HG03354 (cell line): ENCODE measurements around the gene RPLP2.
A peak's percentile ranks its signal among the peaks of the same experiment; 100 is the strongest.

Source experiments
- ATAC-seq: cut with Tn5 transposase; IDR thresholded peaks from one replicate; pipeline ENCODE4 v1.9.1; 2021; ENCODE audit warnings: mild to moderate bottlenecking; ENCODE audit not compliant: unreplicated experiment, poor library complexity, severe bottlenecking

Gene RPLP2

DNA sequence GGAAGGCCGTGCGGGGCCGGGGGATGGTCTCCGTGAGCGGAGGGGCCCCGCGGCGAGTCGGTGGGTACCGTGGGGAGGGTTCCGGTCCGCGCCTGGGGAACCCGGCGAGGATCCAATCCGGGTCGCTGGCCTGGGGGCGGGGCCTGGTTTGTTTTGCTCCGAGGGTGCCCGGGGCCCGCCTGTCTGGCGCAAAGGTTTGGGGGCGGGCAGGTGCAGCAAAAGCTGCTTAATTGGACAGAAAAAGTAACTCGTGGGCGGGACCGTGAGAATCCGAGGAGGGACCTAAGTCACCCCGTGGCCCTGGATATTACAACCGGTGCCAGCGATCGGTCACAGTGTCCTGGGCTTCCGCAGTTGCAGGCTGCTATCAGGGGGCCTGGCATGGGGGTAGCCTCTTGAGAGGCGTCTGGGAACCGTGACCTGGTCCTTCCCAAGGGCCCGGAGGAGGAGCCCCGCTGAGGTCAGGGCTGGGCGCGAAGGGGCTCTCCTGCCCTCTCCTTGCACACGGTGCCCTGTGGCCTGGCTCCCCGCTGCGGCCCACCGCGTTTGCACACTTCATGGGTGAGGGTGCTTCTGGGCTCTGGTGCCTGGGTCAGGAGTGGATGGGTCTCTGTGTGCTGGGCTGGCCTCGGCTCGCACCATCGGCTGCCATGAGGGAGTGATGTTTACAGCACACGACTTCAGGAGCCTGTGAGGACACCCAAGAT, 10.3 kb downstream of the RPLP2 start:
- ATAC-seq, result peak; percentile 69

DNA sequence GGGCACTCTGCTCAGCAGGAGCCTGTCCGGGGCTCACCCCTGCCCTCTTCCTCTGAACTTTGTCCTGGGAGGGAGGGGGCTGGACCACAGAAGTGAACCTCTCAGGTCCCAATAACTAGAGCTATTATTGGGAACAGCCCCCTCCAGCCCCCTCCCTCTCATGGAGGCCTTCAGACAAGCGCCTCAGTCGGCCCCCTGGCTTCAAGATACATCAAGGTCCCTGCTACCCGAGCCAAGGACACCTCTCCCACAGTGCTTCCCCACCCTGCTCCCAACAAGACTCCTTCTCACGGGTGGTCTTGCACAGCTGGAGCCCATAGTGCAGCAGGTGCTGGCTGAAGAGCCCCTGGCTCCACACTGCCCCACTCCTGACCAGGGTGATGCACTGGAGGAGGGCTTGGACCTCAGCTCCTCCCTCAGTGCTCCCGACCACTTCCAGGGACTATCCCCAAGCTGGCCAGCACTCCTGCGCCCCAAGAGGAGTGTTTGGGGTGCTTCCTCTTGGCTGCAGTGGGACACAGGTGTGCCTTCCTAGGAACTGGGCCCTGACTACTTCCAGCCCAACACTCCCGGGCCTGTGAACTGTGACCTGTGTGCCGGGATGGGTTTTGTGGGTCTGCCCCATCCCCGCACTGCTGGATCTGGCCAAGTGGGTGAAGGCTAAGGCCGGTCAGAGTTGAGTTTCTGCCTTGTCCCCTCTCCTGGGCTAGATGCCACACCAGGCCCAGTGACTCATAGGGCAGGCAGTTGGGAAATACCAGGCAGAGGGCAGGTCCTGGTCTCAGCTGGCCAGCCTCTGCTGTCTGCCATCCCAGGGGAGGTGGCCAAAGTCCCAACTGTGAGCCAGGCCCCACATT, 11.1 kb downstream of the RPLP2 start:
- no peak for ATAC-seq

DNA sequence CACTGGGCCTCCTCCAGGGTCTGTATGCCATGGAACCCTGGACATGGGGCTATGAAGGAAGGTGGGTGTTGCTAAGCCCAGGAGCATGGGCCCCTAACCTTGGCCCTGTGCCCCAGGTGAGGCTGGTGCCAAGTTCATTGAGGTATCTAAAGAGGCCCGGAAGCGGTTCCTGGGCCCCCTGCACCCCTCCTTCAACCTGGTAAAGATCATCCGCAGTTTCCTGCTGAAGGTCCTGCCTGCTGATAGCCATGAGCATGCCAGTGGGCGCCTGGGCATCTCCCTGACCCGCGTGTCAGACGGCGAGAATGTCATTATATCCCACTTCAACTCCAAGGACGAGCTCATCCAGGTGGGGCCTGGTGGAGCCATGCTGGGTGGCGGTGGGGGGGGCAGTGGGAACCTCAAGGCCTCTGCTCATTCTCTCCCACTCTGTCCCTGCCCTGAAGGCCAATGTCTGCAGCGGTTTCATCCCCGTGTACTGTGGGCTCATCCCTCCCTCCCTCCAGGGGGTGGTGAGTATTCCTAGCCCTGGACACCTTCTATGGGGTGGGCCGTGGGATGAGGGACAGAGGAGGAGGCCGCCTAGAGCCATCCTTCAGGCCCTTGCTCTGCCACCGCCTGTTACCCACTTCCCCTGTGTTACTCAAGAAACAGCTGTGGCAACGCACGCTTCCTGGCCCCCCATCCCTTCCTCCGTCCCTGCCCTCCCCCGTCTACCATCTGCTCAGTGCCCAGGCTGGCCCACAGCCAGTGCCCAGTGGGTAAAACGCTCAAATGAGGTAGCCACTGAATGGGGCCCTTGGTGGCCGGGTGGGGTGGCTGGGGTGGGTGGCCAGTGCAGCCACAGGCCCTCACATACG, 12.0 kb downstream of the RPLP2 start:
- no peak for ATAC-seq

DNA sequence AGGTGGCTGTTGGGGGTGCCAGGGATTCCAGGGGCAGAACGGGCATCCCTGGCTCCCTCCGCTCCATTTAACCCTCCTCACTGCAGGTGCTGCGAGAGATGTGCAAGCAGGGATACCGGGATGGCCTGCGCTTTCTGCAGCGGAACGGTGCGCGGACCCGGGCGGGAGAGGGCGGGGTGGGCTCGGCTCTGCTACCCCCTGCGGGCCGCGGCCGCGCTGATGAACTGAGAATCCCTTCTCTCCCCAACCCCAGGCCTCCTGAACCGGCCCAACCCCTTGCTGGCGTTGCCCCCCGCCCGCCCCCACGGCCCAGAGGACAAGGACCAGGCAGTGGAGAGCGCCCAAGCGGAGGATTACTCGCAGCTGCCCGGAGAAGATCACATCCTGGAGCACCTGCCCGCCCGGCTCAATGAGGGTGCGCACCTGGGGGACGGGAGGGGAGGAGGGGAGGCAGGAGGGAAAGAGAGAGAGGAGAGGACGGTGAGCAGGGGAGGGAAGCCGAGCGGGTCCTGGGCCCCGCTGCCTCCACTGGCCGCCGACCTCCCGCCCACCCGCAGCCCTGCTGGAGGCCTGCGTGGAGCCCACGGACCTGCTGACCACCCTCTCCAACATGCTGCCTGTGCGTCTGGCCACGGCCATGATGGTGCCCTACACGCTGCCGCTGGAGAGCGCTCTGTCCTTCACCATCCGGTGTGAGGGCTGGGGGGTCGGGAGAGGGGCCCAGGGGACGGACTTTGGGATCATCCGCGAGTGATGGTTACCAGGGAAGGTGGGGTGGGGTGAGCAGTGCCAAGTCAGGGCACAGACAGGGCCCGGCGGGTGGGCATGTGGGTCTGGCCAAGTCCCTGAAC, 13.9 kb downstream of the RPLP2 start:
- ATAC-seq, result no peak

DNA sequence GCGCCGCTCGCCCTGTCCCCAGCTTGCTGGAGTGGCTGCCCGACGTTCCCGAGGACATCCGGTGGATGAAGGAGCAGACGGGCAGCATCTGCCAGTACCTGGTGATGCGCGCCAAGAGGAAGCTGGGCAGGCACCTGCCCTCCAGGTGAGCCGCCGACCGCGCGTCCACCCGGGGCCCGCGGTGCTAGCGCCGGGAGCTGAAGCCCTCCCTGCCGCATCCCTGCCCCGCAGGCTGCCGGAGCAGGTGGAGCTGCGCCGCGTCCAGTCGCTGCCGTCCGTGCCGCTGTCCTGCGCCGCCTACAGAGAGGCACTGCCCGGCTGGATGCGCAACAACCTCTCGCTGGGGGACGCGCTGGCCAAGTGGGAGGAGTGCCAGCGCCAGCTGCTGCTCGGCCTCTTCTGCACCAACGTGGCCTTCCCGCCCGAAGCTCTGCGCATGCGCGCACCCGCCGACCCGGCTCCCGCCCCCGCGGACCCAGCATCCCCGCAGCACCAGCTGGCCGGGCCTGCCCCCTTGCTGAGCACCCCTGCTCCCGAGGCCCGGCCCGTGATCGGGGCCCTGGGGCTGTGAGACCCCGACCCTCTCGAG, 14.6 kb downstream of the RPLP2 start:
- no peak for ATAC-seq

DNA sequence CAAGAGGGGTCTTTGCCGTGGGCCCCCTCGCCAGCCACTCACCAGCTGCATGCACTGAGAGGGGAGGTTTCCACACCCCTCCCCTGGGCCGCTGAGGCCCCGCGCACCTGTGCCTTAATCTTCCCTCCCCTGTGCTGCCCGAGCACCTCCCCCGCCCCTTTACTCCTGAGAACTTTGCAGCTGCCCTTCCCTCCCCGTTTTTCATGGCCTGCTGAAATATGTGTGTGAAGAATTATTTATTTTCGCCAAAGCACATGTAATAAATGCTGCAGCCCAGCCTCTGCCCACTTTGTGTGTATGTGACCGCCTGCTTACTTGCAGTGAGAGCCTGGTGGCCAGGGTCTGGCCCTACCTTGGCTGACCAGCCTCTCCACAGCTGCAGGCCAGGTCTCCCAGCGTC, 15.2 kb downstream of the RPLP2 start:
- no peak for ATAC-seq

DNA sequence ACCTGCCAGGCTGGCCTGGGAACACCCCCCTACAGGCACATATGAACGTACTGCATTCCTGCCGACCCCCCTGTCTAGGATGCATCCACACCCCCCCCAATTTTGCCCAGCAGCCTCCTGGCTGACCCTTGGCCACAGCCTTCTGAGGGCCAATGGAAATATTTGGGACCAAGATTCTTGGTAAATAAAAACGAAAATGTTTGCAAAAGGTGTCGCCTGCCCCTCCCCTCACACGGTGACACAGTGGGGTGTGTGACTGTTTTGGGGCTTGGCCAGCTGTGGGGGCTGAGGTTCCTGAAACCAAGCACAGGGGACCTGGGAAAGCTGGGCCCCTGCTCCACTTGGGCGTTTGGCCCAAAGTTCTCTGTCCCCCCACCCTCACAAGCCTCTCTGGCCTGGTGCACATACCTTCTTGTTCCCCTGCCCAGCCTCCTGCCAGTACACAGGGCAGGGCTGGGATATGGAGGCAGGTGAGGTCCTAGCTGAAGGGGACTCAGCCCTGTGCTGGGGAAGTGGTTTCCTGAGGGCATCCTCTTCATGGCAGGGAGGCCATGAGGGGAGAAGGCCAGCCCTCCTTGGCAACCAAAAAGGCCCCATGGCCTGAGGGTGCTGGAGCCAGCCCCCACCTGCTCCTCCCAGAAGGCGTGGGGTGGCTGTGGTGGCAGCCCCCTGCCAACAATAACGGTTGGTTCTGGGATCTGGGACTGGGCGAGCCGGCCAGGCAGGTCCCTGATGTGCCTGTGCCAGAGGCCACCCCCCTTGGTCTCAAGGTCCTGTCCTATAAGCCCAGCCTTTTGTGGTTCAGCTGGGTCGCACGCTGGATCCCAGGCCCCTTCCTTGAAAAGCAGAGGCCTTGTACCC, 15.8 kb downstream of the RPLP2 start:
- ATAC-seq, result no peak

DNA sequence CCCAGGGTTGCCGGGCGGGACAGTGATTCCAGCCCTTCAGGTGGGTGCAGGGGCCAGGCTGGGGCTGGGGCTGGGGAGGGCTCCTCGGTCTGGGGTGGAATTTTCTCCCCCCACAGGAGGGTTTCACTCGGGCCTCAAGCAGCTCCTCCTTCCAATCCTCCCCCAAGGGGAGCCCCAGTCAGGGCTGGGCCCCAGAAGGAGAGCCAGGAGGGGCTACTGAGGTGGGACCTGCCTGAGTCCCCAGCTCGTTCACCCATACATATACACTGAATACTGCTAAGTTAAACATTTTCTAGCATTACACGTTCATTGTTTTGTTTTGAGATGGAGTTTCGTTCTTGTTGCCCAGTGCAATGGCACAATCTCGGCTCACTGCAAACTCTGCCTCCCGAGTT, 16.5 kb downstream of the RPLP2 start:
- ATAC-seq, result no peak

DNA sequence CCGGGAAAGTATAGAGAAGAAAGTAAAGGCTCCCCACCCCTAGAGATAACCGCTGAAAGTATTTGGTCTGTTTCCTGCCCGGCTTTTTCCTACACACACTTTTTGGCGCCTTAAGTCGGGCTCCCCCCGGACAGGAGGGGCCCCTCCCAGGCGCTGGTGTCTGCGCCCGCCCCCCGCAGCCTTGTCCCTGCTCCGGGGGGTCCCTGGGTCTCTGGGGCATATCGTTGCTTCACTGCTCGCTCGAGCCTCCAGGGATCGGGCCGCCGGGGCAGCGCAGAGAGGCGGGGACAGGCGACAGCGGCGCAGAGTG, 17.0 kb downstream of the RPLP2 start:
- ATAC-seq, result no peak

DNA sequence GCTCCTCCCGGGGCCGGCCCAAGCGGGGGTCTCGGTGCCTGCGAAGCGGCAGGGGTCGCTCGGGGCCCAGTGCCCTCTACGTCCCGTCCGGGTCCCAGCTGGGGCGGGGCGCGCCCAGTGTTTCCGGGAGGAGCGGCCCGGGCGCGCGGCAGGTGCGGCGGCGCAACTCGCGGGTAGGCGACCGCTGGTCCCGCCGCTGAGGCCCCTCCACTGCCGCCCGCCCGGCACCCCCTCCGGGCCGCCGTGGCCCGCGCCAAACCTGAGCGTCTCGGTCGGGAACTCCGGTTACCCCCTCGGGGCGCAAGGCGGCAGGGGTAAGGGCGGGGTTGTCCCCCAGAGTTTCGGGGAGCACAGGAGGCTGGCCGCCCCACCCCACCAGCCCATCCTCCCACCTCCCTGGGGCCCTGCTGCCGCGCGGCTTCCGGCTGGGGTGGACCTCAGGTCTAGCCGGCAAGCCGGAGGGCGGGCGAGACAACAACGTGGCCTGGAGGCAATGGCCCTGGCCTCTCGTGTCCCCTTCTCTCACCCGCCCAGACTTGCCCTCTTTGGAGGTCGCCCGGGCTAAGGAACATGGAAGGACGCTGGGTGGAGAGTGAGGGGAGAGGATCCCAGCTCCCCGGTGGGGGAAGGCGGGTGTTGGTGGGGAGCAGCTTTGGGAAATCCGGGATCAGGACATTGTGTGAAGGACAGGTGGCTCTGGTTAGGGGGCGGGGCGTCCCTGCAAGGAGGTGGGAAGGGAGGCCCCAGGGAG, 17.6 kb downstream of the RPLP2 start:
- ATAC-seq, result no peak

DNA sequence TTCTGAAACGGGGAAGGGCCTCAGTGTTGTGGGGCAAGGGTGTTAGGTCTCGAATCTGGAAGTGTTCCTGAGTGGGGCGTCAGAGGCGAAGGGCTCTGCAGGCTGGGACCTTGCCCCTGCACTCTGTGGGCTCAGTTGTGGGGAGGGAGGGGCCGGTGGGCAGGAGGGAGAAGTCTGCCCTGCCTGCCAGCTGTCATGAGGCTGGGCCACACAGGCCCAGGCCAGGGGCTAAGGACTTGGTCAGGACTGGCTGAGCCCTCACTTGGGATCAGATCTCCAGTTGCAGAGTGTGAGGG, 18.1 kb downstream of the RPLP2 start, which contains the start of gene CRACR2B:
CRACR2B (plus strand) TSS at position 23 of the 296 bp plus-strand sequence. CDS start 689 bp downstream, outside the sequence.
- ATAC-seq, result no peak

DNA sequence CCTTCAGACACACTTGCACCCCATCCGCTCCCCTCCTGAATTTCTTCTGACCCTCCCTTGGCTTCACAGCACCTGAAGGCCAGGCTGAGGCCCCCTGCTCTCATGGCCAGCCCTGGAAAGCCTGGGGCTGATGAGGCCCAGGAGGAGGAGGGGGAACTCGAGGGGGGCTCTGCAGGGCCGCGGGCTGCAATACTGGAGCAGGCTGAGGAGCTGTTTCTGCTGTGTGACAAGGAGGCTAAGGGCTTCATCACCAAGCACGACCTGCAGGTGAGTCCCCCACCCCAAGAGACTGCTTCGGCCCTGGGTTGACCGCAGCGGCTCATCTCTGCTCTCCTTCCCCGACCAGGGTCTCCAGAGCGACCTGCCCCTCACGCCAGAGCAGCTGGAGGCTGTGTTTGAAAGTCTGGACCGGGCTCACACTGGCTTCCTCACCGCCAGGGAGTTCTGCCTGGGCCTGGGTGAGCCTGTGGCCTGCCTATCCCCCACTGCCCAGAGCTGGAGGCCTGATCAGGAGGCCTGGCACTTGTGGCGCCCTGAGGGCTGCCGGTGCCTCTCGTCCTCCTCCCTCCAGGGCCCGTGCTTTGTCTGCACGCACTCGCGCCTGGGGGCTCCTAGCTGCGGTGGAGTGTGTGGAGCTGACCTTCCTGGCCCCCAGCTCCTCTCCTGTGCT, 18.9 kb downstream of the RPLP2 start:
- no peak for ATAC-seq

DNA sequence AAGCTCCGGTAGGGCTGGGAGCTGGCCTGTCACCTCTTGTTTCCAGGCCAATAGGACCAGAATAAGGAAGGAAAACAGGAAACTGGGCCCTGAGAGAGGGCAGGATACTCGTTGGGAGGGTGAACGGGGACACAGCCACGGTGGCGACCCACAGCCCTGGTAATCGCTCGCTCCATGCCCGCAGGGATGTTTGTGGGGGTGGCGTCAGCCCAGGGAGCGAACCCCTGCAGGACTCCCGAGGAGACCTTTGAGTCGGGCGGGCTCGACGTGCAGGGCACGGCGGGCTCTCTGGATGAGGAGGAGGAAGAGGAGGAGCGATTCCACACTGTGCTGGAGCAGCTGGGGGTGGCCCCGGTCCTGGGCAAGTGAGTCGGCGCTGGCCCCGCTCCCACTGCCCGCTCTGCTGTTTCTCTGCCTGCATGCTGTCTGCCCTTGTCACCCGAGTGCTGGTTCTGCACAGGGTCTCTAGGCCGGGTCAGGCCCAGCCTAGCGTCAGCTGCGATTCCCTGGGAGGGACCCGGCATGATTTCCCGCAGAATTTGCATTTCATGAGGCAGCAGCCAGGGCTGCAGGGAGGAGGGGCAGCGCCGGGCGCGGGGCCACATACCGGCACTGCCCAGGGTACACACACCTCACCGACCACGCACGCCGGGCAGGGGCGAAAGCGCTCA, 19.5 kb downstream of the RPLP2 start:
- no peak for ATAC-seq

DNA sequence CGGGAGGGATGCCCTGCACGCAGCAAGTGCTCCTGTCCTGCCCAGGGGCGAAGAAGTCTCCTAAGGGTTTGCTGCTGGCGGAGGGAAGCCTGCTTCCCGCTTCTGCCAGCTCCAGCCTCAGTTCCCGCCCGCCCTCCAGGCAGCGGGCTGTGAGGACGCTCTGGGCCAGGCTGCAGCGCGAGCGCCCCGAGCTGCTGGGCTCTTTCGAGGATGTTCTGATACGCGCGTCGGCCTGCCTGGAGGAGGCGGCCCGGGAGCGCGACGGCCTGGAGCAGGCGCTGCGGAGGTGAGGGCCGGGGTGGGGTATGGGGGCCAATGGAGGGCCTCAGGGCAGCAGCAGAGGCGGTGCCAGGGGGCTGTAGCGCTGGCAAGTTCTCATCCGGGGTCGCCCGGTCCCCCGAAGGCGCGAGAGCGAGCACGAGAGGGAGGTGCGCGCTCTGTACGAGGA, 20.1 kb downstream of the RPLP2 start:
- no peak for ATAC-seq

DNA sequence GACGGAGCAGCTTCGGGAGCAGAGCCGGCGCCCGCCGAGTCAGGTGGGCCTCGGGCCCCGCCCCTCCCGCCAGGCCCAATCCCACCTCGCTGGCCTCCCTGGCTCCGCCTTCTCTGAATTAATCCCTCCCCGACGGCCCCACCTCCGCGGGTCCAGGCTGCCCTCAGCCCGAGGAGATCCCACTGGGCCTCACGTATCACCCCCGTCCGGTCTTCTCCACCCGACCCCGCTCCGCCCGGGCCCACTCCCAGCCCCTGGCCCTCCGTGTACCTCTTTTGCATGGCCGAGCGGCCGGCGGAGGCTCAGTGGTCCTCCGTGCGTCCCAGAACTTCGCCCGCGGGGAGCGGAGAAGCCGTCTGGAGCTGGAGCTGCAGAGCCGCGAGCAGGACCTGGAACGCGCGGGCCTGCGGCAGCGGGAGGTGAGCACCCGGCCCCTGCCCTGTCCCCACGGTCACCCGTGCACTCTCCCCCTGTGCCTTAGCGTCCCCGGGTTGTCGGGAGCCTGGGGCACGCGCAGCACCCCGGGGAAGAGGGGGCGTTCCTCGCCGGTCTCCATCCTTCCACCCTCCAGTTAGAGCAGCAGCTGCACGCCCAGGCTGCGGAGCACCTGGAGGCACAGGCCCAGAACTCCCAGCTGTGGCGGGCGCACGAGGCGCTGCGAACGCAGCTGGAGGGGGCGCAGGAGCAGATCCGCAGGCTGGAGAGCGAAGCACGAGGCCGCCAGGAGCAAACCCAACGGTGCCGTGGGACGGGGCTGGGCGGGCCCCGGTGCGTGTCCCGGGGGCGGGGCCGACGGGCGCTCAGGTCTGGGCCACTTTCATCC, 20.7 kb downstream of the RPLP2 start:
- no peak for ATAC-seq
